SK-N-SH (cell line): Measurements from ENCODE around the gene TSHZ2.

Experiments used
- CTCF ChIP-seq: fragments of 200-600 bp; sonication (generic); IDR thresholded peaks from 2 replicates; pipeline ENCODE4 v1.6.1; 2017; ENCODE audit warnings: antibody characterized with exemption, mild to moderate bottlenecking, moderate library complexity
- JUND ChIP-seq: IDR thresholded peaks from 2 replicates; pipeline ENCODE4 v1.4.0; 2012
- RAD21 ChIP-seq: IDR thresholded peaks from 2 replicates; pipeline ENCODE4 v1.6.1; 2012; ENCODE audit warnings: mild to moderate bottlenecking, low read length
- REST ChIP-seq: IDR thresholded peaks from 2 replicates; pipeline ENCODE4 v1.6.1; 2012; ENCODE audit warnings: mild to moderate bottlenecking, low read depth, low read length, moderate library complexity

DNA sequence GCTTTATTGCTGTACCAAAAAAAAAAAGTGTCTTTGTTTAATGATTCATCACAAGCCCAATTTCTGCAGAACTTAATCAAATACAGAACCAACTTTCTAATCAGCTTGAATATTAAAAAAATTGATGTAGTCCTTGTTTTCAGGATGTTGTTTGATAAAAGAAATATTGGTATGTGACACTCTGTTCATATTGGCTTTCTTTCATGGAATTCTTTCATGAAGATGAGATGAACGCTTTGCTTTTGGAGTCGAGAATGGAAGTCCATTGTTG, 437.2 kb downstream of the TSHZ2 start:
- TF ChIP-seq JUND (no peak), RAD21 (no peak), CTCF (no peak), REST (no peak)
